T-helper 2 cell treated with Interferon-gamma antibody and Interleukin-4, amounts not matched to agents 5 μg/mL and 100 μg/mL, for 36 hours (primary cell): ENCODE results near the gene JDP2.

Source experiments
- DNase-seq: peaks from one replicate; pipeline ENCODE4 v3.0.0; 2021; ENCODE audit warnings: low spot score
- H3K27ac Mint-ChIP-seq: one replicate; pipeline ENCODE4 v1.8.0; 2021; ENCODE audit warnings: mild to moderate bottlenecking, mixed read lengths
- H3K27me3 Mint-ChIP-seq: one replicate; pipeline ENCODE4 v1.8.0; 2021; ENCODE audit warnings: low read depth, mixed read lengths
- H3K36me3 Mint-ChIP-seq: one replicate; pipeline ENCODE4 v1.8.0; 2021; ENCODE audit warnings: low read depth, mixed read lengths
- H3K4me1 Mint-ChIP-seq: one replicate; pipeline ENCODE4 v1.8.0; 2021; ENCODE audit warnings: low read depth, mixed read lengths
- H3K4me3 Mint-ChIP-seq: one replicate; pipeline ENCODE4 v1.8.0; 2022; ENCODE audit warnings: mild to moderate bottlenecking, moderate library complexity, mixed read lengths
- H3K9me3 Mint-ChIP-seq: one replicate; pipeline ENCODE4 v1.8.0; 2021; ENCODE audit warnings: mixed read lengths

JDP2 gene

GRCh38 chr14:75521415-75522199, 93.8 kb downstream of the JDP2 start:
- Mint-ChIP-seq H3K36me3 (peaks cover 35% of the 10 kb centered on the region), H3K4me1 (peaks cover 63% of the 10 kb centered on the region), H3K27me3 (no peaks in the 10 kb centered on the region)

DNA sequence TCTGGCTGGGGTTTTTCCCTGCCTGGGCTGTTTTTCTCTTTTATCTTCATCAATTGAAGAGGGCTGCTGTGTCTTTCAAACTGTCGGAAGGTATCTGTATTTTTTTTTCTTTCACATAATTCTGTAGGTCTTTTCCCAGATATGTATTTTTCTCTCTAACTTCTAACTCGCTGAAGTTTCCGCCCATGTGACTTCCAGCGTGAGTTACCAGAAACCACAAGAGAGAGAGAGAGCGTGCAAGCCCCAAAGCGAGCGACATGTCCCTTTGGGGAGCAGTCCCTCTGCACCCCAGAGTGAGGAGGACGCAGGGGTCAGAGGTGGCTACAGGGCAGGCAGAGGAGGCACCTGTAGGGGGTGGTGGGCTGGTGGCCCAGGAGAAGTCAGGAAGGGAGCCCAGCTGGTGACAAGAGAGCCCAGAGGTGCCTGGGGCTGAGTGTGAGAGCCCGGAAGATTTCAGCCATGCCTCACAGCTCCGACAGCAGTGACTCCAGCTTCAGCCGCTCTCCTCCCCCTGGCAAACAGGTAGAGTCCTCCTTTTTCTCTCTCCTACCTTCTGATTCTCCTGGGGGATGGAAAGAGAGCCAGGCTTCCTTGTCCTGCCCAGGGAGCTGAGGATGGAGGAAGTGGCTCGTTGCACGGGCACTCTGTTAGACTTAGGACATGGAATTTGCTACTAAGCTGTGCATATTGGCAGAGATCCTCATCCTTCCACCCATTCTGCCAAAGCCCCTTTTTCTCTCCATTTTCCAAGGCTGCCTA, 94.6 kb downstream of the JDP2 start, which contains the start of gene BATF:
Gene BATF, plus strand, starts transcription at position 246 of the 759 bp plus-strand sequence. Its CDS starts 214 bp downstream, at position 460.
- peaks cover 40% of the 10 kb centered on the region for H3K36me3 Mint-ChIP-seq
- no peaks in the 10 kb centered on the region for H3K27me3 Mint-ChIP-seq
- H3K4me1 Mint-ChIP-seq: peaks cover 62% of the 10 kb centered on the region
- no peaks in the 10 kb centered on the region for H3K9me3 Mint-ChIP-seq
- H3K4me3 Mint-ChIP-seq: peak within 1 kb of the TSS; percentile 100
- peak; percentile 83 for DNase-seq
- H3K27ac Mint-ChIP-seq: peak within 1 kb of the TSS; percentile 96

More at GRCh38 chr14:75521415-75522199, 93.8 kb downstream of the JDP2 start:
- Mint-ChIP-seq H3K27ac (peak overlapping the region; percentile 96), H3K4me3 (peak overlapping the region; percentile 100), H3K9me3 (no peaks in the 10 kb centered on the region)
- no peak for DNase-seq

DNA sequence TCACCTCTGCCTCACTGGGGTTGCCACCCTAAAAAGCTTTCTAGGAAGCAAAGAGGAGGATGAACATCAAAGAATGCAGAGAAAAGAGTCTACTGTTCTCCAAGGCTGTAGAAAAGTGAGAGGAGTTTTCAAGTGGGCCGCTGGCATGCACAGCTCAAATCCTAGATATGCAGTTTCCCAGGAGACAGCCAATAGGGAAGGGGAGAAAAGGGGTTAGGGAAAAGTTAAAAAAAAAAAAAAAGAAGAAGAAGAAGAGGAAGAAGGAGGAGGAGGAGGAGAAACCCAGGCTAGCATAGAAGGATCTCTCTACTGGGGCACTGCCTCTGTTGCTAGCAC, 95.1 kb downstream of the JDP2 start:
- H3K27ac Mint-ChIP-seq: peak overlapping the region; percentile 96
- DNase-seq: no peak
- peak overlapping the region; percentile 100 for H3K4me3 Mint-ChIP-seq
- H3K9me3 Mint-ChIP-seq: no peaks in the 10 kb centered on the region
- H3K4me1 Mint-ChIP-seq: peaks cover 67% of the 10 kb centered on the region
- no peaks in the 10 kb centered on the region for H3K27me3 Mint-ChIP-seq
- peaks cover 46% of the 10 kb centered on the region for H3K36me3 Mint-ChIP-seq
